HepG2 (cell line): ENCODE measurements around the gene RPS6KC1. TPM values are rescaled to one million over a fixed set of nuclear protein-coding genes. Genes with fewer than 3 reads are reported as not detected.

Source experiments
- AHDC1 ChIP-seq: sonication (generic); formaldehyde crosslinking; IDR thresholded peaks from 2 replicates; pipeline ENCODE4 v1.5.1; 2020; ENCODE audit warnings: mild to moderate bottlenecking, missing genetic modification reagents, borderline replicate concordance
- CSRNP1 ChIP-seq: sonication (generic); formaldehyde crosslinking; IDR thresholded peaks from 2 replicates; pipeline ENCODE4 v1.8.1; 2023; ENCODE audit warnings: mild to moderate bottlenecking, missing genetic modification reagents
- CTCF ChIP-seq: sonication (generic); formaldehyde crosslinking; IDR thresholded peaks from 2 replicates; pipeline ENCODE4 v1.5.0; 2020; ENCODE audit warnings: mild to moderate bottlenecking, missing genetic modification reagents, moderate library complexity
- HNF1A ChIP-seq, 2 experiments: sonication (generic) in 1 of 2; formaldehyde crosslinking in 1 of 2; IDR thresholded peaks; 2 replicates each; pipeline versions ENCODE4 v1.4.0 to v1.6.1; 2016 to 2020; ENCODE audit warnings: borderline replicate concordance in 1 of 2, low read depth in 1 of 2, mild to moderate bottlenecking in 1 of 2, missing genetic modification reagents in 1 of 2
- IRF9 ChIP-seq: sonication (generic); formaldehyde crosslinking; IDR thresholded peaks from 2 replicates; pipeline ENCODE4 v1.8.0; 2022; ENCODE audit warnings: missing genetic modification reagents, mild to moderate bottlenecking, borderline replicate concordance
- PCBP1 ChIP-seq: fragments of 200-400 bp; formaldehyde crosslinking; IDR thresholded peaks from 2 replicates; pipeline ENCODE4 v1.6.1; 2017; ENCODE audit warnings: mild to moderate bottlenecking, low read depth, low read length, borderline replicate concordance
- RBM22 ChIP-seq: fragments of 200-400 bp; formaldehyde crosslinking; optimal IDR thresholded peaks from 2 replicates; pipeline ENCODE3; 2017; ENCODE audit warnings: mild to moderate bottlenecking, low read length, moderate library complexity
- SIN3A ChIP-seq: IDR thresholded peaks from 2 replicates; pipeline ENCODE4 v1.6.1; 2011; ENCODE audit warnings: low read depth, mild to moderate bottlenecking, control low read depth, low read length, borderline replicate concordance
- ZKSCAN5 ChIP-seq: sonication (generic); formaldehyde crosslinking; IDR thresholded peaks from 2 replicates; pipeline ENCODE4 v1.5.1; 2020; ENCODE audit warnings: mild to moderate bottlenecking, missing genetic modification reagents
- ZNF260 ChIP-seq: sonication (generic); formaldehyde crosslinking; IDR thresholded peaks from 2 replicates; pipeline ENCODE4 v1.4.0; 2020; ENCODE audit warnings: missing genetic modification reagents, low read depth, mild to moderate bottlenecking, borderline replicate concordance
- ZNF792 ChIP-seq: IDR thresholded peaks from 2 replicates; pipeline ENCODE4 v1.6.1; 2016
- ZSCAN5A ChIP-seq: sonication (generic); formaldehyde crosslinking; IDR thresholded peaks from 2 replicates; pipeline ENCODE4 v1.8.0; 2022; ENCODE audit warnings: mild to moderate bottlenecking, missing genetic modification reagents, borderline replicate concordance
- polyA plus RNA-seq, 8 experiments: library from polyadenylated mRNA; depleted of rRNA in 3 of 8; stranded (reverse) in 7 of 8; unstranded in 1 of 8; fragments of >200 nt; fragmentation: Illumina TruSeq in 4 of 8; extraction: Trizol in 4 of 8; gene quantifications; 2 replicates each; pipeline versions ENCODE4 v1.2.1 to v1.2.3, GENCODE V29; 2011 to 2016; ENCODE audit warnings: low read depth in 4 of 8, missing spikeins in 1 of 8, mixed read lengths in 1 of 8; ENCODE audit not compliant: insufficient read depth in 1 of 8
- total RNA-seq, 5 experiments: library from RNA; depleted of rRNA; stranded (reverse); fragments of >200 nt; fragmentation: Illumina TruSeq; extraction: Trizol; gene quantifications; 2 replicates each; pipeline ENCODE4 v1.2.3, GENCODE V29; 2016; ENCODE audit warnings: low read depth in 1 of 5

RPS6KC1 gene
- total and polyA plus RNA-seq, 2 of the 13 experiments (the other 11 are each of a cell fraction or from before 2014, with no cell fraction given): 11.0 to 25.2 TPM

GRCh38 chr1:213277036-213277435 is 226.0 kb downstream of the RPS6KC1 start (continued):
- TF ChIP-seq ZSCAN5A (CRISPR knock-in tag) (no peak), HNF1A (IDR thresholded peaks at IDR 0.05; ENCODE audit: low read depth) (no peak), HNF1A (CRISPR knock-in tag; IDR thresholded peaks at IDR 0.05; ENCODE audit: borderline replicate concordance) (no peak), AHDC1 (CRISPR knock-in tag) (peak; percentile 46; the same call in 1 of the 2 replicates), SIN3A (no peak), ZNF792 (CRISPR knock-in tag) (0 out of 2 replicates have a peak, but pooled peaks have one; percentile 34), PCBP1 (no peak), RBM22 (no peak), ZKSCAN5 (CRISPR knock-in tag) (no peak), IRF9 (CRISPR knock-in tag) (no peak), ZNF260 (CRISPR knock-in tag) (no peak), CTCF (CRISPR knock-in tag) (no peak), CSRNP1 (no peak)
